Measurements from ENCODE around the gene IL17RC.
"Not testable (repeated sequence)": the region's sequence is repeated elsewhere in the genome, so short reads cannot be mapped to it uniquely, and the experiment has no call there.

IL17RC gene

DNA sequence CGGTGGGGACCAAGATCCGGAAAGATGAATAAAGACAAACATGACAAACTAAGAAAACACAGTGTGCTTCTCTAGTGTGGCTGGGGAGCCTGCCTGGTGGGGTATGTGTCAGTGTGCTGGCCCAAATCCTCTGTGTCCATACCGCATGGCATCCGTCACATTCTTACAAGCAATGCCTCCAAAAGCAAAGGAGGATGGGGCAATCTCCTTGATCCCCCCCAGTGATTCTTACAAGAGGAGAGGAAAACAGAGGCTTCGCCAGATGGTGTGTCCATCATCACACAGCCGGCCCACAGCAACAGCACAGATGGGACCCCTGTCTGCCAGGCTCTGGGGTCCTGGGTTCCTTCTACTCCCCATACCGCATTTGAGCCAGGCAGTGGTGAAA is 558 bp upstream of the IL17RC start:
- DNase-seq, result no peak

DNA sequence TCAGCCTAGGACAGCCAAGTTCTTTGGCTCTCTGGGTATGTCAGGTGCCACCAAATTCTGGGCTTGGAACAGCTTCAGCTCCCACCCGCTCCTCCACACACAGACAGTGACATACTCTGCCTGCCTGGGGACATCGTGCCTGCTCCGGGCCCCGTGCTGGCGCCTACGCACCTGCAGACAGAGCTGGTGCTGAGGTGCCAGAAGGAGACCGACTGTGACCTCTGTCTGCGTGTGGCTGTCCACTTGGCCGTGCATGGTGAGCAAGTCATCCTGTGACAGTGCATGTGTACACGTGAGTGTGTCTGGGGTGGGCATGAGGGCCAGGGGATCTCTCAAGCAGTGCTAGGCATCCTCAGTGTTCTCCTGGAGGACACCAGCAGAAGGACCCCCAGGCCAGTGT is 922 bp downstream of the IL17RC start:
- no peak for DNase-seq

- DNase-seq, result no peak
These were observed 1.6 kb downstream of the IL17RC start for GRCh38 chr3:9918261-9919038.

GRCh38 chr3:9928158-9928557 is 11.3 kb downstream of the IL17RC start:
- DNase-seq, result no peak

GRCh38 chr3:9930804-9931418 is 14.0 kb downstream of the IL17RC start:
- DNase-seq, result no peak

DNA sequence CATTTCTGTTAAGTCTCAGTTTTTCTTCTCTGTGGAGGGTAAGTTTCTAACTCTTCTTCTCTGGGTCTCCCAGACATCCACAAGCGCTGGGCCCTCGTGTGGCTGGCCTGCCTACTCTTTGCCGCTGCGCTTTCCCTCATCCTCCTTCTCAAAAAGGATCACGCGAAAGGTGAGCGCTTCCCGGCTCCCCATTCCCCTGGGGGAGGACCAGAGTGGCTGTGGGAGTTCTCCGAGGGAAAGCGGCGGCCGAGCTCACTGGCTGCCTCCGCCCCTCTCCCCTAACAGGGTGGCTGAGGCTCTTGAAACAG is 15.6 kb downstream of the IL17RC start:
- DNase-seq, result no peak

- no peak for DNase-seq
These were observed 16.1 kb downstream of the IL17RC start for GRCh38 chr3:9932843-9933560.

GRCh38 chr3:9933561-9934234 is 16.8 kb downstream of the IL17RC start, which contains the start of gene CRELD1:
TSS of gene CRELD1 (plus strand) at chr3:9933834. CDS start at chr3:9934439, 605 bp downstream.
- DNase-seq, result no peak

DNA sequence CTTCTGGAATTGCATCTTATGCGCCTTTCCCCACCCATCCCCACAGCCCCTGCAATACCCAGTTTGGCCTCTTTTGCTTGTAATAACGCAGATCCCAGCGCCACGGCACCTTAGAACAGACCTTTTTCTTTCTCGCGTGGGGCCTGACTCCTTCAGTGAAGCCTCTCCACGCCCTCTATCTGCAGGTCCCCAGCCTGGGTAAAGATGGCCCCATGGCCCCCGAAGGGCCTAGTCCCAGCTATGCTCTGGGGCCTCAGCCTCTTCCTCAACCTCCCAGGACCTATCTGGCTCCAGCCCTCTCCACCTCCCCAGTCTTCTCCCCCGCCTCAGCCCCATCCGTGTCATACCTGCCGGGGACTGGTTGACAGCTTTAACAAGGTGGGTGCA is 17.3 kb downstream of the IL17RC start:
- no peak for DNase-seq

- no peak for DNase-seq
These were observed 18.1 kb downstream of the IL17RC start for GRCh38 chr3:9934993-9935392.

DNA sequence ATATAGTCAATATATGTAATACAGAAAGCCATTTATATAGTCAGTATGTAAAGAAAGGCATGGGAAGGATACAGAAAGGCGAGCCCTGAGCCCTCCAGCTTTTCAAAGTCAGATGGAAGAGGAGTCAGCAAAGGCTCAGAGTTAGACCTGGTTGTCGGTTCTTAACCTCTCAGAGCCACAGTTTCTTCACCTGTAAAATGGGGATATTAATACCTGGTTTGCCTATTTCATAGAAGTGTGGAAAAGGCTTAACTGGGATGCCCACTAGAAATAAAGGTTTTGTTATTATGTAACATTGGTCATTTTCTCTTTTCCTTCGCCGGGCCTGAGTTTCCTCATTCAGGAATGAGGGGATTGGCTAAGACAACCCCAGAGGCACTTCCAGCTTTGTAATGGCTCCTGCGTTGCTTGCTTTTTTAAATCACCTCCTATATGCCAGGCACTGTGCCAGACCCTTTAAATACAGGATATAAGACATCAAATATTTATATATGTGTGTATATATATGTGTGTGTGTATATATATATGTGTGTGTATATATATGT is 19.1 kb downstream of the IL17RC start:
- no peak for DNase-seq

- no peak for DNase-seq
These were observed 20.8 kb downstream of the IL17RC start for GRCh38 chr3:9937486-9938238.

DNA sequence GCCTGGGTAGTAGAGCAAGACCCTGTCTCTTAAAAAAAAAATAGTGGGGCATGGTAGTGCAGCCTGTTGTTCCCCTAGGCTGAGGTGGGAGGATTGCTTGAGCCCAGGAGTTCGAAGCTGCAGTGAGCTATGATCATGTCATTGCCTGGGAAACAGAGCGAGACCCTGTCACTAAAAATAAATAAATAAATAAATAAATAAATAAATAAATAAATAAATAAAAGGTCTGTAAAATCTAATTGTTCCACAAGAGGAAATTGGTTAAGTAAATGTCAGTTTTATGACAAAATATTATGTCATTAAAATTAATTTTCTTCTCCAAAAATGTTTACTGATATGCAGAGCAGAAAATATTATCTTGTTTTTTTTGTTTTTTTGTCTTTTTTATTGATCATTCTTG is 22.1 kb downstream of the IL17RC start:
- no peak for DNase-seq

DNA sequence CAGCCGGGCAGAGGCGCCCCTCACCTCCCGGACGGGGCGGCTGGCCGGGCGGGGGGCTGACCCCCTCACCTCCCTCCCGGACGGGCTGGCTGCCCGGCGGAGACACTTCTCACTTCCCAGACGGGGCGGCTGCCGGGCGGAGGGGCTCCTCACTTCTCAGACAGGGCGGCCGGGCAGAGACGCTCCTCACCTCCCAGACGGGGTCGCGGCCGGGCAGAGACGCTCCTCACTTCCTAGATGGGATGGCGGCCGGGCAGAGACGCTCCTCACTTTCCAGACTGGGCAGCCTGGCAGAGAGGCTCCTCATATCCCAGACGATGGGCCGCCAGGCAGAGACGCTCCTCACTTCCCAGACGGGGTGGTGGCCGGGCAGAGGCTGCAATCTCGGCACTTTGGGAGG is 23.0 kb downstream of the IL17RC start:
- not testable (repeated sequence) for DNase-seq

GRCh38 chr3:9940746-9941145 is 23.8 kb downstream of the IL17RC start:
- DNase-seq, result no peak

GRCh38 chr3:9942164-9942563 is 25.3 kb downstream of the IL17RC start:
- DNase-seq, result no peak

GRCh38 chr3:9942934-9943690 is 26.2 kb downstream of the IL17RC start:
- no peak for DNase-seq

GRCh38 chr3:9944271-9944670 is 27.4 kb downstream of the IL17RC start:
- DNase-seq, result no peak

DNA sequence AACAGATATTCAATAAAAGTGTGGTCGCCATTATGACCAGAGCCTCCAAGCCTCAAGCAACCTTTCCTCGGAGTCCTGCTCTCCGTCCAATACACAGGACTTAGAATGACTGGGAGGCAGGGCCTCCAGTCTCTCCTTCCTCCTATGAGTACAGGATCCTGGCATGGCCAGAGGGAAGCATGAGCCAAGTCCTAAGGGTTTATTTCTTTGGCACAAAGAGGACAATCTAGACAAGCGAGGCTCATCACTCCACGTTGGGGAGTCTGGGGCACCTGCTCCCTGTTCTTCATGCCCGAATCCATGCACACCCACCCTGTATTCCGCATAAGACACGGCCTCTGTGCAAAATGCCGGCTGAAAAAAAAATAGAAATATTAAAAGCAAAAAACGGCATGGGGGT is 28.5 kb downstream of the IL17RC start:
- no peak for DNase-seq

DNA sequence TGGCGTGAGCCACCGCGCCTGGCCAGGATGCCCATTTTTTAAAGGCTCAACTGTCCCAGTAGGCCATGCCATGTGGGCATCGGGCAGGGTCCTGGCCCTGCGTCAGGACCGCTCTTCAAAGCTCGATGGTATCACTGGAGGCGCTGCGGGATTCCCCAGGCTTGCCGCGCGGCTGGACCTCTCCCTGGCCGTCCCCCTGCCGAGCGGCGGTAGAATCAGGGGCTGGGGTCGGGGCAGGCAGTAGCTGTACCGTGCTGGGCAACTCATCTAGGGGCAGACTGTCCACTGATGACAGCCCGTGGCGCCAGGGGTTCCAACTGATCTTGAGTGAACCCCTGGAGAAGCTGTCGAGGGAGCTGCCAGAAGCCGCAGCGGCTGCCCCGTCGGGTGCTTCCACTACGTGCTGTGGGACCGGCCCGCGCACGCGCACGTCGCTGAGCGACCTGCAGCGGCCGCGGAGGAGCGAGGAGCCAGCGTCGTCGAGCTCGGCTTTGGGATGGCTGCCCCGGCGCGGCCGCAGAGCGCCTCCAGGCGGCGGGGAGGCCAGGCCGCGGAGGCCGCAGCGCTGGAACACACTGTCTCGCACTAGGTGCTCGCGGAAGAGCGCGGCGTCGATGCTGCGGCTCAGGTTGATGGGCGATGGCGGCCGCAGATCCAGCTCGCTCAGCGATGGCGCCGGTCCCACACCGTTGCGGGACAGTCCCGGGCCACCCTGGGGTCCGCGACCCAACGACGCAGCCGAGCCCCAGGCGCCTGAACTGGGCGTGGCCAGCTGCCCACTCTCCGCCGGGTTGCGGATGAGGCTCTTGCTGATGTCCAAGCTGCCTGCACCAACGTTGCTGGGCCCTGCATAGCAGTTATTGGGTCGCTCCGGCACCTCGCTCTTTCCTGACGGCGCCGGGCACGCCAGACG is 29.5 kb downstream of the IL17RC start:
- peak; percentile 64 for DNase-seq

All from amniotic stem cell (primary cell).